Chondrocyte (in vitro differentiated cells): Measurements from ENCODE around the gene NIF3L1. TPM values are rescaled to one million over a fixed set of nuclear protein-coding genes. Genes with fewer than 3 reads are reported as not detected.
A peak's percentile ranks its signal among the peaks of the same experiment; 100 is the strongest.

ENCODE experiments used
- DNase-seq: peaks from one replicate; pipeline ENCODE4 v3.0.0; 2021; ENCODE audit warnings: mixed read lengths, low spot score
- H3K27ac Mint-ChIP-seq: one replicate; pipeline ENCODE4 v1.8.0; 2021; ENCODE audit warnings: mild to moderate bottlenecking, moderate library complexity, mixed read lengths; ENCODE audit not compliant: unreplicated experiment
- H3K27me3 Mint-ChIP-seq: 2 replicates; pipeline ENCODE4 v1.8.0; 2021; ENCODE audit warnings: low read depth, mixed read lengths
- H3K36me3 Mint-ChIP-seq: 2 replicates; pipeline ENCODE4 v1.8.0; 2021; ENCODE audit warnings: low read depth, mixed read lengths
- H3K4me1 Mint-ChIP-seq: 2 replicates; pipeline ENCODE4 v1.8.0; 2021; ENCODE audit warnings: low read depth, mild to moderate bottlenecking, mixed read lengths
- H3K4me3 Mint-ChIP-seq: one replicate; pipeline ENCODE4 v1.8.0; 2021; ENCODE audit warnings: mild to moderate bottlenecking, moderate library complexity, mixed read lengths; ENCODE audit not compliant: unreplicated experiment
- H3K9me3 Mint-ChIP-seq: 2 replicates; pipeline ENCODE4 v1.8.0; 2021; ENCODE audit warnings: low read depth, mixed read lengths
- CTCF ChIP-seq: fragments of 200-600 bp; sonication (generic); IDR thresholded peaks from 2 replicates; pipeline ENCODE4 v1.5.0; 2021; ENCODE audit warnings: antibody characterized with exemption, mild to moderate bottlenecking, moderate library complexity
- total RNA-seq: library from RNA; stranded (reverse); gene quantifications from 3 replicates; pipeline ENCODE4 v1.2.1, GENCODE V29; 2021

Gene NIF3L1
- total RNA-seq, 1 donor from 2014 or later: 14.8 TPM

- DNase-seq: no peak
- Mint-ChIP-seq H3K27ac (peak overlapping the region; percentile 76), H3K36me3 (peaks cover 17% of the 10 kb centered on the region), H3K4me1 (peaks cover 17% of the 10 kb centered on the region), H3K9me3 (no peaks in the 10 kb centered on the region), H3K27me3 (no peaks in the 10 kb centered on the region), H3K4me3 (peak overlapping the region; percentile 16)
- TF ChIP-seq CTCF: no peak
Measured at GRCh38 chr2:200930947-200931626, 41.9 kb downstream of the NIF3L1 start.

GRCh38 chr2:200939832-200940231 lies 50.7 kb downstream of the NIF3L1 start:
- no peak for TF ChIP-seq CTCF
- DNase-seq: no peak
- Mint-ChIP-seq H3K27me3 (no peaks in the 10 kb centered on the region), H3K9me3 (no peaks in the 10 kb centered on the region), H3K27ac (no peak overlapping the region), H3K36me3 (peaks cover 23% of the 10 kb centered on the region), H3K4me1 (peaks cover 15% of the 10 kb centered on the region), H3K4me3 (no peak overlapping the region)

- Mint-ChIP-seq H3K36me3 (peaks cover 19% of the 10 kb centered on the region), H3K4me1 (peaks cover 24% of the 10 kb centered on the region), H3K27me3 (no peaks in the 10 kb centered on the region)
Measured at GRCh38 chr2:200943527-200944105, 54.4 kb downstream of the NIF3L1 start.

GRCh38 chr2:200944467-200945394 lies 55.6 kb downstream of the NIF3L1 start:
- no peaks in the 10 kb centered on the region for H3K27me3 Mint-ChIP-seq
- H3K9me3 Mint-ChIP-seq: no peaks in the 10 kb centered on the region
- H3K4me1 Mint-ChIP-seq: peaks cover 27% of the 10 kb centered on the region
- H3K36me3 Mint-ChIP-seq: peaks cover 18% of the 10 kb centered on the region
- no peak for TF ChIP-seq CTCF
- peak overlapping the region; percentile 96 for H3K27ac Mint-ChIP-seq
- H3K4me3 Mint-ChIP-seq: no peak overlapping the region
- DNase-seq: no peak

More at GRCh38 chr2:200943527-200944105, 54.4 kb downstream of the NIF3L1 start:
- TF ChIP-seq CTCF: no peak
- Mint-ChIP-seq H3K27ac (peak overlapping the region; percentile 96), H3K4me3 (no peak overlapping the region), H3K9me3 (no peaks in the 10 kb centered on the region)
- no peak for DNase-seq

- Mint-ChIP-seq H3K4me1 (peaks cover 27% of the 10 kb centered on the region), H3K9me3 (no peaks in the 10 kb centered on the region), H3K36me3 (peaks cover 17% of the 10 kb centered on the region), H3K27me3 (no peaks in the 10 kb centered on the region), H3K27ac (peak overlapping the region; percentile 96), H3K4me3 (no peak overlapping the region)
- DNase-seq: no peak
- no peak for TF ChIP-seq CTCF
Measured at GRCh38 chr2:200945395-200945729, 56.2 kb downstream of the NIF3L1 start.
